ENCODE results near the gene MEIS3.

- TF ChIP-seq CTCF (IDR thresholded peaks at IDR 0.05): no peak
- TF ChIP-seq POLR2A (IDR thresholded peaks at IDR 0.05): no peak
Observed at GRCh38 chr19:47446534-47447469, 27.5 kb upstream of the MEIS3 start.

All from ovary (tissue), 3 donors.